GM18499 (cell line): ENCODE measurements around the gene DACT1.
"Not testable (repeated sequence)": the region's sequence is repeated elsewhere in the genome, so short reads cannot be mapped to it uniquely, and the experiment has no call there.

Source experiments
- ATAC-seq: cut with Tn5 transposase; IDR thresholded peaks from one replicate; pipeline ENCODE4 v1.9.1; 2021; ENCODE audit warnings: moderate number of reproducible peaks; ENCODE audit not compliant: insufficient read depth, unreplicated experiment

DACT1 gene

GRCh38 chr14:58637391-58638230 lies at the start of gene DACT1:
Gene DACT1 (plus strand): TSS chr14:58637962. CDS start chr14:58638203, 241 bp downstream.
- no peak for ATAC-seq

GRCh38 chr14:58588321-58588720 lies 49.4 kb upstream of the DACT1 start:
- not testable (repeated sequence) for ATAC-seq

- ATAC-seq: no peak
Measured at GRCh38 chr14:58593977-58594376, 43.8 kb upstream of the DACT1 start.

GRCh38 chr14:58597041-58597440 lies 40.7 kb upstream of the DACT1 start:
- no peak for ATAC-seq

- no peak for ATAC-seq
Measured at GRCh38 chr14:58598028-58598803, 39.5 kb upstream of the DACT1 start.

- no peak for ATAC-seq
Measured at GRCh38 chr14:58598804-58599525, 38.8 kb upstream of the DACT1 start.

- ATAC-seq: no peak
Measured at GRCh38 chr14:58599707-58600106, 38.1 kb upstream of the DACT1 start.

GRCh38 chr14:58605465-58605864 lies 32.3 kb upstream of the DACT1 start:
- ATAC-seq: no peak

GRCh38 chr14:58607131-58607951 lies 30.4 kb upstream of the DACT1 start:
- no peak for ATAC-seq

- ATAC-seq: no peak
Measured at GRCh38 chr14:58607952-58608317, 29.8 kb upstream of the DACT1 start.

- ATAC-seq: no peak
Measured at GRCh38 chr14:58617619-58618018, 20.1 kb upstream of the DACT1 start.

- no peak for ATAC-seq
Measured at GRCh38 chr14:58620011-58620410, 17.8 kb upstream of the DACT1 start.

- no peak for ATAC-seq
Measured at GRCh38 chr14:58625438-58625837, 12.3 kb upstream of the DACT1 start.

- no peak for ATAC-seq
Measured at GRCh38 chr14:58626431-58626831, 11.3 kb upstream of the DACT1 start.

- no peak for ATAC-seq
Measured at GRCh38 chr14:58628406-58628805, 9.4 kb upstream of the DACT1 start.

GRCh38 chr14:58629281-58629680 lies 8.5 kb upstream of the DACT1 start:
- ATAC-seq: no peak

- ATAC-seq: no peak
Measured at GRCh38 chr14:58631732-58632131, 6.0 kb upstream of the DACT1 start.

GRCh38 chr14:58633831-58634230 lies 3.9 kb upstream of the DACT1 start:
- ATAC-seq: no peak

GRCh38 chr14:58634406-58635090 lies 3.2 kb upstream of the DACT1 start:
- ATAC-seq: no peak
